Transverse colon (tissue), 4 donors: ENCODE data around the gene HOXA13. TPM values are rescaled to one million over a fixed set of nuclear protein-coding genes. Genes with fewer than 3 reads are reported as not detected.

Source experiments
- DNase-seq: peaks from one replicate; pipeline ENCODE4 v3.0.0-alpha.2; 2019
- H3K27ac ChIP-seq, 4 donors: fragments of 200-600 bp; sonication (generic); 2 replicates each; pipeline ENCODE4 v1.5.1; 2016 to 2018; ENCODE audit warnings: inconsistent platforms in 4 of 4
- H3K27me3 ChIP-seq: fragments of 200-600 bp; sonication (generic); 2 replicates; pipeline ENCODE4 v1.5.1; 2017; ENCODE audit warnings: inconsistent platforms
- H3K36me3 ChIP-seq, 4 donors: fragments of 200-600 bp; sonication (generic); 2 replicates each; pipeline ENCODE4 v1.5.1; 2017 to 2019; ENCODE audit warnings: inconsistent platforms in 4 of 4
- H3K4me1 ChIP-seq, 4 donors: fragments of 200-600 bp; sonication (generic); 2 replicates each; pipeline ENCODE4 v1.5.1; 2017 to 2020; ENCODE audit warnings: inconsistent platforms in 4 of 4
- H3K4me3 ChIP-seq, 4 donors: fragments of 200-600 bp; sonication (generic); 1 replicate in 1 of 4; 2 replicates in 3 of 4; pipeline versions ENCODE4 v1.5.1 to v1.6.1; 2017 to 2019; ENCODE audit warnings: inconsistent platforms in 4 of 4
- H3K9me3 ChIP-seq, 2 donors: fragments of 200-600 bp; sonication (generic); 2 replicates each; pipeline ENCODE4 v1.5.1; 2017 to 2019; ENCODE audit warnings: inconsistent platforms in 2 of 2
- CTCF ChIP-seq, 5 experiments: fragments of 200-600 bp in 3 of 5; fragments of 450-650 bp in 2 of 5; sonication (generic) in 3 of 5; IDR thresholded peaks; 1 replicate in 2 of 5; 2 replicates in 3 of 5; pipeline ENCODE4 v1.5.1; 2016 to 2017; ENCODE audit warnings: antibody characterized with exemption in 5 of 5, inconsistent platforms in 3 of 5, mild to moderate bottlenecking in 2 of 5, moderate library complexity in 1 of 5
- EP300 ChIP-seq: sonication (generic); formaldehyde crosslinking; IDR thresholded peaks from one replicate; pipeline ENCODE4 v1.6.1; 2017; ENCODE audit warnings: antibody characterized with exemption, low read depth
- POLR2A ChIP-seq: fragments of 450-650 bp; IDR thresholded peaks from one replicate; pipeline ENCODE4 v1.6.1; 2016; ENCODE audit warnings: antibody characterized with exemption, mild to moderate bottlenecking, moderate library complexity
- POLR2AphosphoS5 ChIP-seq, 3 donors: sonication (generic); formaldehyde crosslinking; IDR thresholded peaks; one replicate each; pipeline ENCODE4 v1.6.1; 2016; ENCODE audit warnings: antibody characterized with exemption in 3 of 3
- whole genome bisulfite sequencing, 2 donors: methylation state at CpG; one replicate each; pipeline ENCODE4 v1.1.5; 2018; ENCODE audit warnings: low coverage in 1 of 2; 5-methylcytosine and 5-hydroxymethylcytosine counted together
- in situ Hi-C, 4 donors: fragments of 200-750 bp; cut with MboI; loops; one replicate each; pipeline versions ENCODE4 v1.15.0 to v1.15.1; 2017; ENCODE audit warnings: low sequenced_read_pairs in 3 of 4, low pct_ligation_motif_present in 1 of 4, low pct_unique_long_range_greater_than_20kb in 1 of 4
- intact Hi-C: fragments of 100-400 bp; cut with DNase I; formaldehyde crosslinking; loops from one replicate; pipeline ENCODE4 v1.15.1; 2023; ENCODE audit warnings: low total_unique reads
- total RNA-seq, 4 donors: library from RNA; depleted of rRNA; stranded (reverse); fragments of >200 nt; gene quantifications; one replicate each; pipeline ENCODE4 v1.1.0, GENCODE V29; 2016

Gene HOXA13
- total RNA-seq, 4 donors from 2014 or later: 22.5 to 69.9 (median 38.7) TPM

DNA sequence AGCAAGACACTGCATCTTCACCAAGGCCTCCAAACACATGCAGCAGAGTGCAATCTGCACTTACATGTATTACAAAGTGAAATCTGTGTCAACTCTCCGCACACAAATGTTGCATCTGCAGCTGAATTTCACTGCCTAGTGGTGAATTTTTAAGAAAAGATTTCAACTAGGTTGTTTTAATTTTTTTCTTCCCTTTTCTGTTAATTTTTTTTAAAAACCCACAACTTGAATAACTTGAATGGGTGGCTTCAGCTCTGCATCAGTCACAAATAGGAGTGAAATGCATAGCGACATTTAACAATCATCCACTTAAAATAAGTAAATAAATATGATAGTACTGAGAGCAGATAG, 5.9 kb downstream of the HOXA13 start:
- in situ Hi-C loops (loop anchor here in 2 of 4 donors (25.0 kb wide), 1 partner anchor 1332 kb away; no protein-coding TSS in a partner anchor), intact Hi-C loops (loop anchor here (5.0 to 10.0 kb wide), 3 partner anchors 723 to 981 kb away; no protein-coding TSS in a partner anchor)
- Histone ChIP-seq H3K27me3 (peaks cover 72% of the 10 kb centered on the region), H3K4me1 (peaks cover 16 to 48% (median 34%) of the 10 kb centered on the region in 4 donors), H3K4me3 (peak overlapping the region in 3 of 4 donors; percentile 57 to 73 (median 59)), H3K36me3 (no peaks in the 10 kb centered on the region), H3K27ac (peak overlapping the region; percentile 95 to 99 (median 98)), H3K9me3 (no peaks in the 10 kb centered on the region)
- no peak for DNase-seq
- WGBS, 2 donors: 18 to 43% methylated on average over 2 of the region's 2 CpGs
- TF ChIP-seq POLR2AphosphoS5 (IDR thresholded peaks at IDR 0.05) (no peak), EP300 (no peak), POLR2A (no peak), CTCF (IDR thresholded peaks at IDR 0.05) (no peak)

- Histone ChIP-seq H3K27me3 (peaks cover 72% of the 10 kb centered on the region), H3K4me3 (peak overlapping the region; percentile 27 to 73 (median 58)), H3K27ac (peak overlapping the region; percentile 95 to 99 (median 98)), H3K4me1 (peaks cover 16 to 48% (median 37%) of the 10 kb centered on the region in 4 donors), H3K9me3 (no peaks in the 10 kb centered on the region), H3K36me3 (no peaks in the 10 kb centered on the region)
- TF ChIP-seq CTCF (IDR thresholded peaks at IDR 0.05): peak in 1 of 5 experiments; percentile 9
- TF ChIP-seq EP300: no peak
- no peak for TF ChIP-seq POLR2AphosphoS5 (IDR thresholded peaks at IDR 0.05)
- in situ Hi-C loops (loop anchor here in 2 of 4 donors (25.0 kb wide), 1 partner anchor 1331 kb away; no protein-coding TSS in a partner anchor), intact Hi-C loops (loop anchor here (5.0 to 10.0 kb wide), 3 partner anchors 724 to 981 kb away; no protein-coding TSS in a partner anchor)
- no peak for DNase-seq
- WGBS, 2 donors: 14 to 30% methylated on average over 4 to 29 of the region's 29 CpGs
Measured at GRCh38 chr7:27193335-27194001, 6.4 kb downstream of the HOXA13 start.

DNA sequence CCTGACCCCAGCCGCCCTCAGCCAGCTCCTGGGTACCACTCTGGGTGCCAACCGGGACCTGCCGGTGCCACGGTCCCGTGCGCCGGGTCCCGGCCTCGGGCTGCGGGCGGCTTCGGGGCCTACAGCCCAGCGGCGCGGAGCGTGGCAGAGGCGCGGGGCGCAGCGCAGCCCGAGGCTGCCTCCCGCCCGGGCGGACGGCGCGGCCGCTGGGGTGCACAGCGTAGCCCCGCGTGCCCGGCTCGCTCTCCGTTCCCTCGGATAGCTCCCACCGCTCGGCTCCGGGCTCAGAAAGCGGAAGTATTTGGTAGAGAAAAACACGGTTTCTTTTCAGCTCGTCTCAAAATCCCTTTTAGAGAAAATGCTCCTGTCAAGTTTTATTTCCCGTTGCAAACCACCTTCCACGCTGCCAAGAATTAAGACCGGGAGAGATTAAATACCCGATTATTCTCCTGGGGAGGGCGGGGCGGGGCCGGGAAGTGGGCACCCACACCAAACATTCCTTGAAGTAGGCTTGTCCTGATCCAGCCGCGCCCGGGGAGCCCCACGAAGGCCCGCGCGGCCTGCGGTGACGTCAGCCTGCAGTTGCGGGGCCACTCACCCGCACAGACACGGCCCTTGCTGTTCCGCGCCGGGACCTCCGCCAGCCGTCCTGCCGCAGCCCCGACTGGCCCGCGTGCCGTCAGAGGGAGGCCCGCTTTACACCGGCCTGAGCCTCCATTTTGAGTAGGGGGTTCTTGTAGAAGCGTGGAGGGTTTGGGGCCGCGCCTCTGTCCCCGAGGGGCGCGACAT, 7.2 kb downstream of the HOXA13 start:
- DNase-seq: peak; percentile 63
- WGBS, 2 donors: 4% methylated on average over 76 of the region's 78 CpGs; no CpG with 5 or more reads in 1 of the 2 donors
- H3K4me3 ChIP-seq: peak overlapping the region; percentile 27 to 73 (median 58)

More for the DNA sequence above, 7.2 kb downstream of the HOXA13 start:
- intact Hi-C loops (loop anchor here (5.0 to 10.0 kb wide), 3 partner anchors 725 to 982 kb away; no protein-coding TSS in a partner anchor), in situ Hi-C loops (loop anchor here in 2 of 4 donors (25.0 kb wide), 1 partner anchor 1330 kb away; no protein-coding TSS in a partner anchor)
- H3K27me3 ChIP-seq: peaks cover 72% of the 10 kb centered on the region
- H3K9me3 ChIP-seq: no peaks in the 10 kb centered on the region
- H3K27ac ChIP-seq: peak overlapping the region; percentile 95 to 99 (median 98)
- peaks cover 16 to 51% (median 43%) of the 10 kb centered on the region in 4 donors for H3K4me1 ChIP-seq
- no peak for TF ChIP-seq EP300
- TF ChIP-seq POLR2AphosphoS5 (IDR thresholded peaks at IDR 0.05): peak in 2 of 3 donors; percentile 41 to 54
- TF ChIP-seq CTCF (IDR thresholded peaks at IDR 0.05): no peak
- TF ChIP-seq POLR2A: peak; percentile 7
- no peaks in the 10 kb centered on the region for H3K36me3 ChIP-seq
